Choroid plexus epithelial cell (primary cell): Measurements from ENCODE around the gene CCDC167.

Source experiments
- DNase-seq: peaks from one replicate; pipeline ENCODE4 v3.0.0-alpha.2; 2010; ENCODE audit warnings: low read depth
- H3K4me3 ChIP-seq: 2 replicates; pipeline ENCODE4 v1.5.1; 2011; ENCODE audit warnings: low read depth, mild to moderate bottlenecking, control low read depth, low read length, moderate library complexity
- CTCF ChIP-seq: conservative IDR thresholded peaks from 2 replicates; pipeline ENCODE4 v1.5.1; 2011; ENCODE audit warnings: low read depth, mild to moderate bottlenecking, control low read depth, inconsistent platforms, low read length, moderate library complexity

Gene CCDC167

GRCh38 chr6:37522836-37523235, 23.1 kb upstream of the CCDC167 start:
- no peak overlapping the region for H3K4me3 ChIP-seq
- DNase-seq, result no peak
- no peak for TF ChIP-seq CTCF

- TF ChIP-seq CTCF, result no peak
- DNase-seq, result no peak
- H3K4me3 ChIP-seq, result no peak overlapping the region
Observed at GRCh38 chr6:37521674-37522073, 22.0 kb upstream of the CCDC167 start.

GRCh38 chr6:37520926-37521325, 21.2 kb upstream of the CCDC167 start:
- no peak for TF ChIP-seq CTCF
- DNase-seq, result no peak
- H3K4me3 ChIP-seq, result no peak overlapping the region

GRCh38 chr6:37519461-37519860, 19.8 kb upstream of the CCDC167 start:
- H3K4me3 ChIP-seq, result no peak overlapping the region
- no peak for DNase-seq
- no peak for TF ChIP-seq CTCF

GRCh38 chr6:37518116-37518515, 18.4 kb upstream of the CCDC167 start:
- TF ChIP-seq CTCF, result no peak
- H3K4me3 ChIP-seq, result no peak overlapping the region
- no peak for DNase-seq

- TF ChIP-seq CTCF, result no peak
- H3K4me3 ChIP-seq, result no peak overlapping the region
- DNase-seq, result no peak
Observed at GRCh38 chr6:37517411-37517812, 17.7 kb upstream of the CCDC167 start.

- TF ChIP-seq CTCF, result no peak
- no peak overlapping the region for H3K4me3 ChIP-seq
- no peak for DNase-seq
Observed at GRCh38 chr6:37516920-37517405, 17.3 kb upstream of the CCDC167 start.
